GM12891 (cell line): Measurements from ENCODE around the gene KPNA6.
A peak's percentile ranks its signal among the peaks of the same experiment; 100 is the strongest.
"Not testable (repeated sequence)": the region's sequence is repeated elsewhere in the genome, so short reads cannot be mapped to it uniquely, and the experiment has no call there.

Experiments
- DNase-seq: peaks from one replicate; pipeline ENCODE4 v3.0.0; 2011; ENCODE audit warnings: low spot score; ENCODE audit not compliant: insufficient read length
- FAIRE-seq: peaks from 2 replicates; lab custom pipeline; 2011; peaks lifted over from hg19 to GRCh38; lab: Jason Lieb, UNC
- PAX5 ChIP-seq: IDR thresholded peaks from 2 replicates; pipeline ENCODE4 v1.6.1; 2011; ENCODE audit warnings: low read length, moderate library complexity, mild to moderate bottlenecking; ENCODE audit not compliant: insufficient read depth, severe bottlenecking
- POLR2A ChIP-seq: IDR thresholded peaks from 2 replicates; pipeline ENCODE4 v1.6.1; 2011; ENCODE audit warnings: low read depth, low read length, control low read depth
- POLR2AphosphoS5 ChIP-seq: IDR thresholded peaks from 2 replicates; pipeline ENCODE4 v1.6.1; 2011; ENCODE audit warnings: low read depth, low read length, control low read depth
- POU2F2 ChIP-seq: IDR thresholded peaks from 2 replicates; pipeline ENCODE4 v1.6.1; 2011; ENCODE audit warnings: low read depth, mild to moderate bottlenecking, control low read depth, low read length, moderate library complexity
- SPI1 ChIP-seq: IDR thresholded peaks from 2 replicates; pipeline ENCODE4 v1.6.1; 2011; ENCODE audit warnings: low read depth, low read length, control low read depth
- TAF1 ChIP-seq: IDR thresholded peaks from 2 replicates; pipeline ENCODE4 v1.6.1; 2011; ENCODE audit warnings: low read depth, low read length, control low read depth

Gene KPNA6

GRCh38 chr1:32072622-32073298, 35.1 kb upstream of the KPNA6 start, which contains the start of gene TMEM39B:
Gene TMEM39B (plus strand): TSS chr1:32072939. CDS start chr1:32073048, 109 bp downstream.
- peak; percentile 89 for DNase-seq
- TF ChIP-seq POU2F2: peak; percentile 99
- TF ChIP-seq SPI1: no peak
- TF ChIP-seq POLR2A: peak; percentile 71
- peak; percentile 87 for TF ChIP-seq POLR2AphosphoS5
- peak; percentile 48 for TF ChIP-seq PAX5
- peak; percentile 56 for TF ChIP-seq TAF1
- peak; percentile 93 for FAIRE-seq

- FAIRE-seq (no peak), DNase-seq (no peak)
- TF ChIP-seq SPI1 (no peak), TAF1 (no peak), POU2F2 (no peak), PAX5 (no peak), POLR2A (0 out of 2 replicates have a peak, but pooled peaks have one; percentile 7), POLR2AphosphoS5 (no peak)
These were observed 34.3 kb upstream of the KPNA6 start for GRCh38 chr1:32073299-32074229.

- no peak for DNase-seq
- no peak for FAIRE-seq
- TF ChIP-seq SPI1 (no peak), POLR2AphosphoS5 (no peak), POU2F2 (no peak), POLR2A (no peak), PAX5 (no peak), TAF1 (no peak)
These were observed 33.0 kb upstream of the KPNA6 start for GRCh38 chr1:32074841-32075240.

GRCh38 chr1:32077451-32077850, 30.4 kb upstream of the KPNA6 start:
- DNase-seq (no peak), FAIRE-seq (no peak)
- TF ChIP-seq POLR2A (no peak), POU2F2 (no peak), SPI1 (no peak)

GRCh38 chr1:32082022-32082421, 25.8 kb upstream of the KPNA6 start:
- FAIRE-seq (no peak), DNase-seq (no peak)
- TF ChIP-seq TAF1: no peak
- TF ChIP-seq POLR2AphosphoS5: no peak
- TF ChIP-seq SPI1: peak; percentile 58; the same call in 1 of the 2 replicates

- DNase-seq, FAIRE-seq: not testable (repeated sequence)
These were observed 21.5 kb upstream of the KPNA6 start for GRCh38 chr1:32086381-32086780.

- FAIRE-seq (no peak), DNase-seq (no peak)
- TF ChIP-seq POLR2AphosphoS5 (no peak), TAF1 (no peak), PAX5 (no peak), POLR2A (no peak), POU2F2 (no peak), SPI1 (no peak)
These were observed 16.7 kb upstream of the KPNA6 start for GRCh38 chr1:32091176-32091575.

GRCh38 chr1:32091591-32091990, 16.3 kb upstream of the KPNA6 start:
- DNase-seq (no peak), FAIRE-seq (no peak)
- TF ChIP-seq PAX5: no peak
- TF ChIP-seq POU2F2: no peak
- TF ChIP-seq SPI1: no peak
- TF ChIP-seq POLR2A: no peak
- no peak for TF ChIP-seq POLR2AphosphoS5
- no peak for TF ChIP-seq TAF1

GRCh38 chr1:32094746-32095521, 12.9 kb upstream of the KPNA6 start:
- DNase-seq: no peak
- FAIRE-seq: no peak
- TF ChIP-seq POLR2A (no peak), PAX5 (no peak), SPI1 (no peak), POLR2AphosphoS5 (no peak), POU2F2 (no peak), TAF1 (no peak)

- FAIRE-seq (no peak), DNase-seq (no peak)
- TF ChIP-seq POU2F2 (no peak), SPI1 (no peak), PAX5 (no peak), POLR2A (no peak), POLR2AphosphoS5 (no peak), TAF1 (no peak)
These were observed 8.4 kb upstream of the KPNA6 start for GRCh38 chr1:32099426-32099825.
